Measurements from ENCODE around the gene CALHM3. TPM values are rescaled to one million over a fixed set of nuclear protein-coding genes. Genes with fewer than 3 reads are reported as not detected.
A peak's percentile ranks its signal among the peaks of the same experiment; 100 is the strongest.
"Not testable (repeated sequence)": the region's sequence is repeated elsewhere in the genome, so short reads cannot be mapped to it uniquely, and the experiment has no call there.

The CALHM3 gene
- total RNA-seq, 1 experiment from 2014 or later: 13.1 TPM

GRCh38 chr10:103504181-103504783, 25.2 kb upstream of the CALHM3 start:
- intact Hi-C loops (cut with micrococcal nuclease; ENCODE audit: unreplicated experiment): no loop called here

GRCh38 chr10:103503777-103504176, 24.7 kb upstream of the CALHM3 start:
- H3K9me3 ChIP-seq (ENCODE audit: insufficient read depth, low read depth); H4K20me1 ChIP-seq (ENCODE audit: insufficient read depth); H3K36me3 ChIP-seq (ENCODE audit: low read depth); BruUV-seq (replicated peaks); intact Hi-C loops (cut with micrococcal nuclease; ENCODE audit: unreplicated experiment); H3K27me3 ChIP-seq (ENCODE audit: insufficient read depth, low read depth); H3K79me2 ChIP-seq (ENCODE audit: low read depth); H2AFZ ChIP-seq; H3K4me3 ChIP-seq; H3K9me2 ChIP-seq (ENCODE audit: insufficient read depth); CTCF ChIA-PET; DNase-seq: not testable (repeated sequence)
- Histone ChIP-seq H3K27ac (peak overlapping the region; percentile 78), H3K4me2 (peak overlapping the region; percentile 44; the same call in 1 of the 2 replicates), H3K4me1 (replicated peaks; ENCODE audit: insufficient read depth) (peaks cover 12% of the 10 kb centered on the region), H3F3A (ENCODE audit: insufficient read depth, low read depth) (peaks cover 14% of the 10 kb centered on the region)
- POLR2A ChIA-PET (ENCODE audit: unreplicated experiment): interaction anchor here (0.7 kb wide), 1 partner anchor 11 kb away, joined by 4 read pairs; no protein-coding TSS in a partner anchor

More at GRCh38 chr10:103504181-103504783, 25.2 kb upstream of the CALHM3 start:
- Histone ChIP-seq H3K27me3 (ENCODE audit: insufficient read depth, low read depth) (no peaks in the 10 kb centered on the region), H3F3A (ENCODE audit: insufficient read depth, low read depth) (peaks cover 14% of the 10 kb centered on the region), H3K9me3 (ENCODE audit: insufficient read depth, low read depth) (no peaks in the 10 kb centered on the region), H3K4me1 (replicated peaks; ENCODE audit: insufficient read depth) (peaks cover 12% of the 10 kb centered on the region), H4K20me1 (ENCODE audit: insufficient read depth) (no peaks in the 10 kb centered on the region), H3K27ac (peak overlapping the region; percentile 78), H3K9me2 (ENCODE audit: insufficient read depth) (no peaks in the 10 kb centered on the region), H3K36me3 (ENCODE audit: low read depth) (no peaks in the 10 kb centered on the region), H3K4me2 (peak overlapping the region; percentile 57), H2AFZ (no peak overlapping the region), H3K4me3 (no peak overlapping the region), H3K79me2 (ENCODE audit: low read depth) (no peaks in the 10 kb centered on the region)
- POLR2A ChIA-PET (ENCODE audit: unreplicated experiment): interaction anchor here (0.7 kb wide), 1 partner anchor 11 kb away, joined by 4 read pairs; no protein-coding TSS in a partner anchor
- peak; percentile 68 to 92 for DNase-seq
- TF ChIP-seq, protein P1, sequence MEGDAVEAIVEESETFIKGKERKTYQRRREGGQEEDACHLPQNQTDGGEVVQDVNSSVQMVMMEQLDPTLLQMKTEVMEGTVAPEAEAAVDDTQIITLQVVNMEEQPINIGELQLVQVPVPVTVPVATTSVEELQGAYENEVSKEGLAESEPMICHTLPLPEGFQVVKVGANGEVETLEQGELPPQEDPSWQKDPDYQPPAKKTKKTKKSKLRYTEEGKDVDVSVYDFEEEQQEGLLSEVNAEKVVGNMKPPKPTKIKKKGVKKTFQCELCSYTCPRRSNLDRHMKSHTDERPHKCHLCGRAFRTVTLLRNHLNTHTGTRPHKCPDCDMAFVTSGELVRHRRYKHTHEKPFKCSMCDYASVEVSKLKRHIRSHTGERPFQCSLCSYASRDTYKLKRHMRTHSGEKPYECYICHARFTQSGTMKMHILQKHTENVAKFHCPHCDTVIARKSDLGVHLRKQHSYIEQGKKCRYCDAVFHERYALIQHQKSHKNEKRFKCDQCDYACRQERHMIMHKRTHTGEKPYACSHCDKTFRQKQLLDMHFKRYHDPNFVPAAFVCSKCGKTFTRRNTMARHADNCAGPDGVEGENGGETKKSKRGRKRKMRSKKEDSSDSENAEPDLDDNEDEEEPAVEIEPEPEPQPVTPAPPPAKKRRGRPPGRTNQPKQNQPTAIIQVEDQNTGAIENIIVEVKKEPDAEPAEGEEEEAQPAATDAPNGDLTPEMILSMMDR (conservative IDR thresholded peaks at IDR 0.05): no peak
- no peak for TF ChIP-seq EZH2 (IDR thresholded peaks at IDR 0.05; ENCODE audit: low read depth)
- no TSS peak for BruUV-seq (replicated peaks)
- CTCF ChIA-PET: no interaction called here

DNA sequence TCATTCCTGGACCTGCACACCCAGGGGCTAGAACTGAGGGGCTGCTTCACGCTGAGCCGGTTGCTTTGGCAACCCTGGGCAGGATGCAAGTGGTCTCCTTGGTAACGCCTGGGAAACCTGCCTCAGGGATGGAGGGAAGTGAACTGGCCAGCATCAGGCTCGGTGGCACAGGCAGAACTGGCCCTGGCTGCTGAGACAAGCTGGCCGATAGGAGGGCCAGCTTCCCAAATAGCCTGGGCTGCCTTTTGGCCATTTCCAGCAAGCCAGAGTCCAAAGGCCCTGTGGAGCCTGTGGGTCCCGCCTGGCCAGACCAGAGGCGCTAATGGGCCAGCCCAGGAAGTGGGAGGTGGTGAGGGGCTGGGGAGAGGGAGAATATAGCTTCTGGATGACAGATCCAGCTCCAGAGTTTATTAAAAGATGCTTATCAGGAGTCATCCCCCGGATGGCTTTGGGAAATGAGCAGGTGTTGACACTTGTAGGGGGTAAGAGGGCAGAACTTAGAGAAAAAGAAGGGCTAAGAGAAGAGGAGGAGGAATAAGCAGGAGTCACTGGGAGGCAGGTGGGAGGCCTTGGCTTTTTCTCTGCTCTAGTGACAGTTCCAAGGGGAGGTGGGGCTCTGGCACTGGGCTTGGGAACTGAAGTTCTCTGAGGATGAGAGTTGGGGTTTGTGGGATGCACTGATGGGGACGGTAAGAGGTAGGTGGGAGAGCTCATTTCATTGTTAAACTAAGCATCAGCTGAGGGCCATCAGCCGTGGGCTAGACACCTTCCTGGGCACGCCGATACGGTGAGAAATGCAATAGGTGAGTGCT, 24.0 kb upstream of the CALHM3 start:
- Histone ChIP-seq H4K20me1 (ENCODE audit: insufficient read depth) (no peaks in the 10 kb centered on the region), H3K79me2 (ENCODE audit: low read depth) (no peaks in the 10 kb centered on the region), H3K27ac (peak overlapping the region; percentile 12; the same call in 1 of the 2 replicates), H3K27me3 (ENCODE audit: insufficient read depth, low read depth) (no peaks in the 10 kb centered on the region), H3K4me3 (no peak overlapping the region), H3K4me2 (no peak overlapping the region), H3F3A (ENCODE audit: insufficient read depth, low read depth) (peaks cover 14% of the 10 kb centered on the region), H3K9me2 (ENCODE audit: insufficient read depth) (no peaks in the 10 kb centered on the region), H3K4me1 (replicated peaks; ENCODE audit: insufficient read depth) (peaks cover 12% of the 10 kb centered on the region), H2AFZ (no peak overlapping the region), H3K9me3 (ENCODE audit: insufficient read depth, low read depth) (no peaks in the 10 kb centered on the region), H3K36me3 (ENCODE audit: low read depth) (no peaks in the 10 kb centered on the region)
- DNase-seq: no peak
- intact Hi-C loops (cut with micrococcal nuclease; ENCODE audit: unreplicated experiment): no loop called here
- ChIA-PET POLR2A (ENCODE audit: unreplicated experiment) (no interaction called here), CTCF (no interaction called here)
- TF ChIP-seq, protein P1 (conservative IDR thresholded peaks at IDR 0.05): no peak
- TF ChIP-seq EZH2 (IDR thresholded peaks at IDR 0.05; ENCODE audit: low read depth): no peak
- no TSS peak for BruUV-seq (replicated peaks)

Measured in PC-9 (cell line).